ENCODE measurements around the gene AGAP3.
A peak's percentile ranks its signal among the peaks of the same experiment; 100 is the strongest.

Gene AGAP3

GRCh38 chr7:151124899-151125399, 38.7 kb downstream of the AGAP3 start:
- H3K4me3 ChIP-seq (ENCODE audit: low read length) = peak overlapping the region; percentile 76; the same call in 1 of the 2 replicates
- no peak overlapping the region for H3K27ac ChIP-seq (ENCODE audit: low read length)
- H3K27me3 ChIP-seq (ENCODE audit: insufficient read depth, low read length) = peaks cover 24% of the 10 kb centered on the region
- no peak overlapping the region for H3K9ac ChIP-seq (ENCODE audit: low read depth, low read length)
- peaks cover 10% of the 10 kb centered on the region for H3K4me1 ChIP-seq (ENCODE audit: insufficient read depth, low read length)
- peaks cover 29% of the 10 kb centered on the region; the same call in 1 of the 2 replicates for H3K36me3 ChIP-seq (ENCODE audit: insufficient read depth, low read depth, low read length)
- no peaks in the 10 kb centered on the region for H3K9me3 ChIP-seq (ENCODE audit: insufficient read depth, low read depth, low read length)

GRCh38 chr7:151125470-151125845, 39.2 kb downstream of the AGAP3 start:
- Histone ChIP-seq H3K36me3 (ENCODE audit: insufficient read depth, low read depth, low read length) (peaks cover 29% of the 10 kb centered on the region; the same call in 1 of the 2 replicates), H3K4me1 (ENCODE audit: insufficient read depth, low read length) (peaks cover 10% of the 10 kb centered on the region), H3K9ac (ENCODE audit: low read depth, low read length) (peak overlapping the region; percentile 59; the same call in 1 of the 2 replicates), H3K9me3 (ENCODE audit: insufficient read depth, low read depth, low read length) (no peaks in the 10 kb centered on the region), H3K27me3 (ENCODE audit: insufficient read depth, low read length) (peaks cover 24% of the 10 kb centered on the region), H3K27ac (ENCODE audit: low read length) (no peak overlapping the region), H3K4me3 (ENCODE audit: low read length) (peak overlapping the region; percentile 76)

- Histone ChIP-seq H3K4me1 (ENCODE audit: insufficient read depth, low read length) (peaks cover 10% of the 10 kb centered on the region), H3K27ac (ENCODE audit: low read length) (no peak overlapping the region), H3K4me3 (ENCODE audit: low read length) (peak overlapping the region; percentile 76), H3K9me3 (ENCODE audit: insufficient read depth, low read depth, low read length) (no peaks in the 10 kb centered on the region), H3K27me3 (ENCODE audit: insufficient read depth, low read length) (peaks cover 24% of the 10 kb centered on the region), H3K9ac (ENCODE audit: low read depth, low read length) (peak overlapping the region; percentile 59; the same call in 1 of the 2 replicates), H3K36me3 (ENCODE audit: insufficient read depth, low read depth, low read length) (peaks cover 29% of the 10 kb centered on the region)
Observed at GRCh38 chr7:151125846-151126481, 39.7 kb downstream of the AGAP3 start.

GRCh38 chr7:151126491-151127137, 40.3 kb downstream of the AGAP3 start:
- Histone ChIP-seq H3K4me3 (ENCODE audit: low read length) (peak overlapping the region; percentile 67; the same call in 1 of the 2 replicates), H3K9ac (ENCODE audit: low read depth, low read length) (no peak overlapping the region), H3K27me3 (ENCODE audit: insufficient read depth, low read length) (peaks cover 24% of the 10 kb centered on the region), H3K27ac (ENCODE audit: low read length) (no peak overlapping the region), H3K36me3 (ENCODE audit: insufficient read depth, low read depth, low read length) (peaks cover 32% of the 10 kb centered on the region), H3K9me3 (ENCODE audit: insufficient read depth, low read depth, low read length) (no peaks in the 10 kb centered on the region), H3K4me1 (ENCODE audit: insufficient read depth, low read length) (peaks cover 10% of the 10 kb centered on the region)

- Histone ChIP-seq H3K36me3 (ENCODE audit: insufficient read depth, low read depth, low read length) (peaks cover 32% of the 10 kb centered on the region), H3K4me3 (ENCODE audit: low read length) (no peak overlapping the region), H3K27ac (ENCODE audit: low read length) (no peak overlapping the region), H3K4me1 (ENCODE audit: insufficient read depth, low read length) (peaks cover 10% of the 10 kb centered on the region), H3K9me3 (ENCODE audit: insufficient read depth, low read depth, low read length) (no peaks in the 10 kb centered on the region), H3K27me3 (ENCODE audit: insufficient read depth, low read length) (peaks cover 24% of the 10 kb centered on the region), H3K9ac (ENCODE audit: low read depth, low read length) (no peak overlapping the region)
Observed at GRCh38 chr7:151128144-151128543, 41.9 kb downstream of the AGAP3 start.

GRCh38 chr7:151128716-151129115, 42.4 kb downstream of the AGAP3 start:
- Histone ChIP-seq H3K4me3 (ENCODE audit: low read length) (no peak overlapping the region), H3K4me1 (ENCODE audit: insufficient read depth, low read length) (peaks cover 10% of the 10 kb centered on the region), H3K9me3 (ENCODE audit: insufficient read depth, low read depth, low read length) (no peaks in the 10 kb centered on the region), H3K36me3 (ENCODE audit: insufficient read depth, low read depth, low read length) (peaks cover 36% of the 10 kb centered on the region), H3K27me3 (ENCODE audit: insufficient read depth, low read length) (peaks cover 24% of the 10 kb centered on the region), H3K9ac (ENCODE audit: low read depth, low read length) (no peak overlapping the region), H3K27ac (ENCODE audit: low read length) (no peak overlapping the region)

- no peak overlapping the region for H3K4me3 ChIP-seq (ENCODE audit: low read length)
- H3K4me1 ChIP-seq (ENCODE audit: insufficient read depth, low read length) = peaks cover 10% of the 10 kb centered on the region
- H3K27me3 ChIP-seq (ENCODE audit: insufficient read depth, low read length) = peaks cover 21% of the 10 kb centered on the region
- peaks cover 42% of the 10 kb centered on the region for H3K36me3 ChIP-seq (ENCODE audit: insufficient read depth, low read depth, low read length)
- no peak overlapping the region for H3K27ac ChIP-seq (ENCODE audit: low read length)
- H3K9ac ChIP-seq (ENCODE audit: low read depth, low read length) = no peak overlapping the region
- no peaks in the 10 kb centered on the region for H3K9me3 ChIP-seq (ENCODE audit: insufficient read depth, low read depth, low read length)
Observed at GRCh38 chr7:151129117-151129959, 43.1 kb downstream of the AGAP3 start.

GRCh38 chr7:151129960-151130591, 43.8 kb downstream of the AGAP3 start:
- Histone ChIP-seq H3K36me3 (ENCODE audit: insufficient read depth, low read depth, low read length) (peaks cover 49% of the 10 kb centered on the region), H3K4me3 (ENCODE audit: low read length) (no peak overlapping the region), H3K27ac (ENCODE audit: low read length) (no peak overlapping the region), H3K27me3 (ENCODE audit: insufficient read depth, low read length) (peaks cover 14% of the 10 kb centered on the region), H3K4me1 (ENCODE audit: insufficient read depth, low read length) (peaks cover 6% of the 10 kb centered on the region), H3K9ac (ENCODE audit: low read depth, low read length) (no peak overlapping the region), H3K9me3 (ENCODE audit: insufficient read depth, low read depth, low read length) (no peaks in the 10 kb centered on the region)

GRCh38 chr7:151130741-151131157, 44.5 kb downstream of the AGAP3 start:
- Histone ChIP-seq H3K4me3 (ENCODE audit: low read length) (no peak overlapping the region), H3K36me3 (ENCODE audit: insufficient read depth, low read depth, low read length) (peaks cover 53% of the 10 kb centered on the region), H3K27me3 (ENCODE audit: insufficient read depth, low read length) (peaks cover 13% of the 10 kb centered on the region), H3K4me1 (ENCODE audit: insufficient read depth, low read length) (peaks cover 4% of the 10 kb centered on the region), H3K27ac (ENCODE audit: low read length) (no peak overlapping the region), H3K9ac (ENCODE audit: low read depth, low read length) (no peak overlapping the region), H3K9me3 (ENCODE audit: insufficient read depth, low read depth, low read length) (no peaks in the 10 kb centered on the region)

- H3K4me1 ChIP-seq (ENCODE audit: insufficient read depth, low read length) = peaks cover 4% of the 10 kb centered on the region
- no peak overlapping the region for H3K4me3 ChIP-seq (ENCODE audit: low read length)
- no peaks in the 10 kb centered on the region for H3K9me3 ChIP-seq (ENCODE audit: insufficient read depth, low read depth, low read length)
- peaks cover 13% of the 10 kb centered on the region for H3K27me3 ChIP-seq (ENCODE audit: insufficient read depth, low read length)
- H3K9ac ChIP-seq (ENCODE audit: low read depth, low read length) = no peak overlapping the region
- H3K27ac ChIP-seq (ENCODE audit: low read length) = no peak overlapping the region
- H3K36me3 ChIP-seq (ENCODE audit: insufficient read depth, low read depth, low read length) = peaks cover 55% of the 10 kb centered on the region
Observed at GRCh38 chr7:151131224-151131591, 44.9 kb downstream of the AGAP3 start.

GRCh38 chr7:151131592-151132293, 45.5 kb downstream of the AGAP3 start:
- H3K27me3 ChIP-seq (ENCODE audit: insufficient read depth, low read length) = peaks cover 10% of the 10 kb centered on the region
- peaks cover under 1% of the 10 kb centered on the region for H3K4me1 ChIP-seq (ENCODE audit: insufficient read depth, low read length)
- peaks cover 59% of the 10 kb centered on the region for H3K36me3 ChIP-seq (ENCODE audit: insufficient read depth, low read depth, low read length)
- H3K4me3 ChIP-seq (ENCODE audit: low read length) = no peak overlapping the region
- H3K9me3 ChIP-seq (ENCODE audit: insufficient read depth, low read depth, low read length) = no peaks in the 10 kb centered on the region
- no peak overlapping the region for H3K9ac ChIP-seq (ENCODE audit: low read depth, low read length)
- H3K27ac ChIP-seq (ENCODE audit: low read length) = no peak overlapping the region
